Esophagus muscularis mucosa (tissue), 4 donors: ENCODE data around the gene TBP. TPM values are rescaled to one million over a fixed set of nuclear protein-coding genes. Genes with fewer than 3 reads are reported as not detected.

Source experiments
- DNase-seq: peaks from one replicate; pipeline ENCODE4 v3.0.0-alpha.2; 2017; ENCODE audit errors: extremely low spot score
- H3K27ac ChIP-seq, 4 donors: fragments of 200-600 bp; sonication (generic); replicated peaks in 1 of 4; 1 replicate in 3 of 4; 2 replicates in 1 of 4; pipeline ENCODE4 v1.5.1; 2016 to 2019; ENCODE audit warnings: mild to moderate bottlenecking in 1 of 4
- H3K27me3 ChIP-seq, 4 donors: fragments of 200-600 bp; sonication (generic); one replicate each; pipeline versions ENCODE4 v1.5.1 to v1.6.0; 2016 to 2019
- H3K36me3 ChIP-seq, 4 donors: fragments of 200-600 bp; sonication (generic); one replicate each; pipeline ENCODE4 v1.5.1; 2016 to 2019
- H3K4me1 ChIP-seq, 4 donors: fragments of 200-600 bp; sonication (generic); one replicate each; pipeline ENCODE4 v1.5.1; 2016 to 2019
- H3K4me3 ChIP-seq, 4 donors: fragments of 200-600 bp; sonication (generic); 1 replicate in 2 of 4; 2 replicates in 2 of 4; pipeline ENCODE4 v1.5.1; 2016 to 2019; ENCODE audit warnings: mild to moderate bottlenecking in 4 of 4, moderate library complexity in 1 of 4
- H3K9me3 ChIP-seq, 4 donors: fragments of 200-600 bp; sonication (generic); 1 replicate in 3 of 4; 2 replicates in 1 of 4; pipeline ENCODE4 v1.5.1; 2016 to 2019
- CTCF ChIP-seq, 3 experiments: fragments of 200-600 bp in 2 of 3; fragments of 450-650 bp in 1 of 3; sonication (generic) in 2 of 3; IDR thresholded peaks; one replicate each; pipeline ENCODE4 v1.5.1; 2017 to 2019; ENCODE audit warnings: antibody characterized with exemption in 3 of 3, mild to moderate bottlenecking in 2 of 3, moderate library complexity in 1 of 3
- EP300 ChIP-seq: sonication (generic); formaldehyde crosslinking; IDR thresholded peaks from one replicate; pipeline ENCODE4 v1.6.1; 2017; ENCODE audit warnings: antibody characterized with exemption
- POLR2A ChIP-seq: fragments of 450-650 bp; IDR thresholded peaks from one replicate; pipeline ENCODE4 v1.6.1; 2017; ENCODE audit warnings: antibody characterized with exemption, moderate library complexity, mild to moderate bottlenecking, low read depth
- POLR2AphosphoS5 ChIP-seq, 2 donors: sonication (generic); formaldehyde crosslinking; IDR thresholded peaks; one replicate each; pipeline ENCODE4 v1.6.1; 2017; ENCODE audit warnings: antibody characterized with exemption in 2 of 2
- WGBS: methylation state at CpG from one replicate; pipeline ENCODE4 v1.1.5; 2018; 5-methylcytosine and 5-hydroxymethylcytosine counted together
- intact Hi-C: fragments of 100-400 bp; cut with DNase I; formaldehyde crosslinking; loops from one replicate; pipeline ENCODE4 v1.15.1; 2023
- total RNA-seq, 4 donors: library from RNA; depleted of rRNA; stranded (reverse); fragments of >200 nt; gene quantifications; one replicate each; pipeline versions ENCODE4 v1.1.0 to v1.2.1, GENCODE V29; 2016

The TBP gene
- total RNA-seq, 4 donors from 2014 or later, result 13.1 to 17.8 (median 16.7) TPM

GRCh38 chr6:170578909-170579308 is 24.7 kb downstream of the TBP start:
- Histone ChIP-seq H3K4me1 (peaks cover 6 to 11% (median 10%) of the 10 kb centered on the region in 4 donors), H3K27me3 (no peaks in the 10 kb centered on the region), H3K36me3 (peaks cover 22 to 92% (median 75%) of the 10 kb centered on the region in 4 donors), H3K27ac (no peak overlapping the region), H3K9me3 (no peaks in the 10 kb centered on the region), H3K4me3 (no peak overlapping the region)
- intact Hi-C loops, result no loop called here
- TF ChIP-seq CTCF (IDR thresholded peaks at IDR 0.05), result no peak
- TF ChIP-seq EP300, result no peak
- TF ChIP-seq POLR2AphosphoS5 (IDR thresholded peaks at IDR 0.05), result no peak
- TF ChIP-seq POLR2A, result no peak
- DNase-seq, result no peak

- no peaks in the 10 kb centered on the region for H3K9me3 ChIP-seq
- H3K27me3 ChIP-seq, result no peaks in the 10 kb centered on the region
- H3K4me1 ChIP-seq, result peaks cover 14 to 22% (median 19%) of the 10 kb centered on the region in 4 donors
- peak overlapping the region; percentile 80 to 99 (median 93) for H3K4me3 ChIP-seq
- peaks cover 18 to 45% (median 37%) of the 10 kb centered on the region in 4 donors for H3K36me3 ChIP-seq
- H3K27ac ChIP-seq, result peak overlapping the region; percentile 79 to 95 (median 88)
- DNase-seq, result no peak
- 2% methylated on average over 12 of the region's 12 CpGs for WGBS
- intact Hi-C loops, result loop anchor here (2.0 kb wide), 1 partner anchor 29 kb away; the partner anchor contains the start of gene TBP
- TF ChIP-seq POLR2A, result no peak
- TF ChIP-seq CTCF (IDR thresholded peaks at IDR 0.05), result peak in 1 of 3 experiments; percentile 4
Measured at GRCh38 chr6:170583756-170584180, 29.6 kb downstream of the TBP start.

GRCh38 chr6:170584181-170584953 is 30.2 kb downstream of the TBP start, which contains the start of gene PDCD2:
TSS of gene PDCD2 (minus strand) at chr6:170584637. CDS start at chr6:170584581, 56 bp downstream.
- no peaks in the 10 kb centered on the region for H3K27me3 ChIP-seq

DNA sequence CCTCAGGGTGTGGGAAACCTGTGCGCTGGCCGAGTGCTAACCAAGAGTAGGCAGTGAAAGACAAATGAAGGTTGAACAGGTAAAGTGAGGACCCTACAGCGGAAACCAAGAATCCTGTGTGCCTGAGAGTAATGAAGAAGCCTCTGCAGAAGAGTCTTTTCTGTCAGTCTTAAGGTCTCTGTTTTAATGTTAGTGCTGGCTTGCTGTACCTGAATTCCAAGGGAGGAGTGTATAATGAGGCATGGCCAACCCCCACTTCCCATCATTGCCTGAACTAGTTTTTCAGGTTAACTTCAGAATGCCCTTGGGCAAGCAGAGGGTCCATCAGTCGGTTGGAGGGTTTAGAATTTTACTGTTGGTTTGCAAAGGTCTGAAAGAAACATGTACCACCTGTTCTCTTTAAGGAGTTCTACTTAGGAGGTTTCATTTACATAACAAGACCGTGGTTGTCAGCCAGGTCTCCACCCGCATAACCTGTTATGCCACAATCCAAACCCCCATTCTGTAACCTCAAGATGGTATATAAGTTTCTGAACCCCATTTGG is 30.9 kb downstream of the TBP start:
- no peaks in the 10 kb centered on the region for H3K27me3 ChIP-seq
- no peak for TF ChIP-seq POLR2A
- intact Hi-C loops, result loop anchor here (2.0 kb wide), 1 partner anchor 30 kb away; the partner anchor contains the start of gene TBP
- H3K36me3 ChIP-seq, result peaks cover 18 to 32% (median 25%) of the 10 kb centered on the region in 4 donors
- peak overlapping the region; percentile 80 to 99 (median 93) for H3K4me3 ChIP-seq
- no peak for DNase-seq
- no peaks in the 10 kb centered on the region for H3K9me3 ChIP-seq
- WGBS, result 11% methylated on average over 6 of the region's 6 CpGs
- peak overlapping the region; percentile 79 to 95 (median 88) for H3K27ac ChIP-seq
- peaks cover 14 to 22% (median 19%) of the 10 kb centered on the region in 4 donors for H3K4me1 ChIP-seq

More at GRCh38 chr6:170584181-170584953, 30.2 kb downstream of the TBP start, which contains the start of gene PDCD2:
- H3K4me3 ChIP-seq, result peak within 1 kb of the TSS; percentile 80 to 99 (median 93)
- DNase-seq, result peak; percentile 96
- H3K9me3 ChIP-seq, result no peaks in the 10 kb centered on the region
- H3K27ac ChIP-seq, result peak within 1 kb of the TSS; percentile 79 to 95 (median 88)
- intact Hi-C loops, result loop anchor here (2.0 kb wide), 1 partner anchor 30 kb away; the partner anchor contains the start of gene TBP
- H3K36me3 ChIP-seq, result peaks cover 18 to 39% (median 32%) of the 10 kb centered on the region in 4 donors
- peak; percentile 84 to 87 for TF ChIP-seq POLR2AphosphoS5 (IDR thresholded peaks at IDR 0.05)
- no peak for TF ChIP-seq EP300
- WGBS, result 0% methylated on average over 14 of the region's 81 CpGs
- H3K4me1 ChIP-seq, result peaks cover 14 to 22% (median 19%) of the 10 kb centered on the region in 4 donors

GRCh38 chr6:170590725-170591124 is 36.6 kb downstream of the TBP start:
- intact Hi-C loops, result no loop called here
- Histone ChIP-seq H3K36me3 (no peaks in the 10 kb centered on the region), H3K27ac (no peak overlapping the region), H3K4me3 (no peak overlapping the region), H3K27me3 (peaks cover 0 to 15% (median 0%) of the 10 kb centered on the region in 4 donors), H3K4me1 (peaks cover 0 to 2% (median under 1%) of the 10 kb centered on the region in 4 donors), H3K9me3 (peaks cover 0 to 13% (median 0%) of the 10 kb centered on the region in 4 donors)
- WGBS, result 89% methylated on average over 1 of the region's 1 CpG
- TF ChIP-seq POLR2AphosphoS5 (IDR thresholded peaks at IDR 0.05), result no peak
- no peak for TF ChIP-seq EP300
- DNase-seq, result no peak

GRCh38 chr6:170596426-170596825 is 42.3 kb downstream of the TBP start:
- no peak overlapping the region for H3K27ac ChIP-seq
- intact Hi-C loops, result no loop called here
- H3K27me3 ChIP-seq, result peaks cover 0 to 15% (median 0%) of the 10 kb centered on the region in 4 donors
- H3K4me3 ChIP-seq, result no peak overlapping the region
- no peaks in the 10 kb centered on the region for H3K4me1 ChIP-seq
- H3K9me3 ChIP-seq, result peaks cover 0 to 7% (median 0%) of the 10 kb centered on the region in 4 donors
- H3K36me3 ChIP-seq, result no peaks in the 10 kb centered on the region
- no peak for TF ChIP-seq POLR2A
- TF ChIP-seq EP300, result no peak
- no peak for TF ChIP-seq POLR2AphosphoS5 (IDR thresholded peaks at IDR 0.05)
- TF ChIP-seq CTCF (IDR thresholded peaks at IDR 0.05), result no peak
- no peak for DNase-seq
